Right forelimb (tissue), 1 donor: ENCODE results near the gene EID3.
"Not testable (repeated sequence)": the region's sequence is repeated elsewhere in the genome, so short reads cannot be mapped to it uniquely, and the experiment has no call there.

Experiments used
- DNase-seq: peaks from one replicate; pipeline ENCODE4 v3.0.0-alpha.2; 2018

EID3 gene

GRCh38 chr12:104313568-104314241 lies 10.2 kb downstream of the EID3 start:
- no peak for DNase-seq

DNA sequence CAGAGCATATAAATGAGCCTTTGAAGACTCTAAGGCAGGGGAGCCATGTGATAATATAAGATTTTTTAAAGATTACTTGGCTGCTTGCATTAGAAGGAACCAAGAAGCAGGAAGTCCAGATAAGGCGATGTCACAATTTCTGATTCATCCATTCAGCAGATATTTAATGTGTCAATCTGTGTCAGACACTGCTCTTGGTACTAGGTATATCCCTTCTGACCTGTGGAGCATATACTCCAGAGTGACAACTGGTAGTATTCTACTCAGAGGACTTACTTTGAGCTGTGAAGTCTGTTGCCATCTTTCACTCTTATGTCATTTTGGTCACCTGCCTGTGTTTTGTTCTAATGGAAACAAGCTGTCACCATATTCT lies 10.7 kb downstream of the EID3 start:
- no peak for DNase-seq

GRCh38 chr12:104315326-104316224 lies 12.0 kb downstream of the EID3 start:
- no peak for DNase-seq

- DNase-seq = no peak
Measured at GRCh38 chr12:104316936-104317335, 13.4 kb downstream of the EID3 start.

- DNase-seq = no peak
Measured at GRCh38 chr12:104317538-104318210, 14.1 kb downstream of the EID3 start.

- no peak for DNase-seq
Measured at GRCh38 chr12:104319028-104319427, 15.5 kb downstream of the EID3 start.

DNA sequence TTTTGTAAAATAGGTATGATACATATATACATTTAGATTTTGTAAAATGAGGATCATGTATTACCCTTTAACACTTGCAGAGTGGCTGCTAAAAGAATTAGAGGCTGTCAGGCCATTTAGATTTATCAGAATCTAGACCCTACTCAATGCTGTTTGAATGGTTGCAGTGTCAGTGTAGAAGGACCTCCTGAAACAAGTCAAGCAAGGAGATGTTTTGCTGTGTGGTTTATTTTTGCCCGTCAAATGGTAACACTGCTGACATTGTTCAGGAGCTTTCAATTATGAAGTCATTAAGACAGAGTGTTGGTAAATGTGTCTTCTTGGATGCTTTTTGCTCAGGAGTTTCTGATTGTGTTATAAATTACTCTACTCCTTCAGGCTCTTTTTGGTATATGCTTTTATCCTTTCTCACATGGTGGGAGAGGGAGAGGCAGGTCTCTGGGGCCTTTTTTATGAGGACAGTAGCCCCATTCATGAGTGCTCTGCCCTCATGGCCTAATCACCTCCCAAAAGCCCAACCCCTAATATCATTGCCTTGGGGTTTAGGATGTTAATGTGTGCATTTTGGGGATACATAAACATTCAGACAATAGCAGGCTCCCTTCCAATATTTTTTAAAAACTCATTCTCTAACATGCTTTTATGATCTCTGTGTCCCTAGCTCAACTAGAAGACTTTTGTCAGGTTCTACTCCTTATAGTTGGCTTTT lies 16.5 kb downstream of the EID3 start:
- DNase-seq = no peak

GRCh38 chr12:104320627-104321024 lies 17.1 kb downstream of the EID3 start:
- no peak for DNase-seq

- DNase-seq = no peak
Measured at GRCh38 chr12:104321949-104322348, 18.4 kb downstream of the EID3 start.

- DNase-seq = not testable (repeated sequence)
Measured at GRCh38 chr12:104322533-104322932, 19.0 kb downstream of the EID3 start.

DNA sequence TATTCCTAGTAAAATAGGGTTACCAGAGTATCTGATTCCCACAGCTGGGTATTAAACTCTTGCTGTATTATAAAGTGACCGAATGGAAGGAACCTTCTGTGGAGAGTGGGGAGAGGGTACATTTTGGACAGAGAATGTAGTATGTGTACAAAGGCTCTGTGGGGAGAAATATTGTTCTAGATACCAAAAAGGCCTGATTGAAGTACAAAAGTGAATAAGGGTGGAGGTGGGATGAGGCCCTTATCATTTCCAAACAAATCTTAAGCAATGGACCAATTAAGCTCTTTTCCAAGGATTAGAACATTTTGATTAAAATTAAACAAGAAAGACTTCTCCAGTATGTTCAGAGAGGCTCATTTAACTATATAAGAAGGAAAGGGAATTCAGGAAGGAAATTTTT lies 20.4 kb downstream of the EID3 start:
- no peak for DNase-seq

- DNase-seq = not testable (repeated sequence)
Measured at GRCh38 chr12:104328278-104328677, 24.7 kb downstream of the EID3 start.

- no peak for DNase-seq
Measured at GRCh38 chr12:104328790-104329189, 25.3 kb downstream of the EID3 start.

DNA sequence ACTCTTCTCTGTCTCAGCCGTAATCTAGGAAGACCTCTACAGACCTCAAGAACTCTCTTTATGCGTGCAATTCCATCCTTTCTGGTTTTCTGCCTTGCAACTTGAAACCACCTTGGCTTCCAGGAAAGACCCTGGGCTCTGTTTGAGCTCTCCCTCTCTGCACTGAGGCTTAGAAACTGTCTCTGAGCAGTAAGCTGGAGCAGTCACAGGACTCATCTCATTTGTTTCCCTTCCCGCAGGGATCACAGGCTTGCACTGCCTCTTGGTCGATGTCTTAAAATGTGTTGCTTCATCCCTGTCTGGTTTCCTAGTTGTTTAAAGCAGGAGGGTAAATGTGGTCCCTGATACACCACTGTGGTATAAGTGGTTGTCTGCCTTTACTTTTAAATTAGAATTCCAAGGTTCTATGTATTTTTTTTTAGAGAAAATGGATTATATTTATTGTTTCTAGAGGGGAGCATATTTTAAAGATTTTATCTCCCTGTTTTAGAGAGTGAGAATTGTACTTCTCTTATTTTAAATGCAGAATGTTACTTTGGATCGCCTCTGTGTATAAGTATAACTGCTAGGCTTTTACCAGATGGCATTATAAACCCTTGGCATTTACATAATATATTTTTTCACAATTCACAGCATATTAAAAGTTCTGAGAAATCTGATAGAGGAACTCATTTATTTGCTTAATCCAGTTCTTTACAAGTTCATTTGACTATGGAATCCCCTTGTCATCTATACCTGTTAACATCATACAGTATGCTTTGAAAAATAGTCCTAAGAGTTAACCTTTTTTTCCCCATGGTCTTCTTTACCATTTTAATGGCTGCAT lies 26.4 kb downstream of the EID3 start:
- DNase-seq = no peak

- no peak for DNase-seq
Measured at GRCh38 chr12:104331376-104331775, 27.8 kb downstream of the EID3 start.

DNA sequence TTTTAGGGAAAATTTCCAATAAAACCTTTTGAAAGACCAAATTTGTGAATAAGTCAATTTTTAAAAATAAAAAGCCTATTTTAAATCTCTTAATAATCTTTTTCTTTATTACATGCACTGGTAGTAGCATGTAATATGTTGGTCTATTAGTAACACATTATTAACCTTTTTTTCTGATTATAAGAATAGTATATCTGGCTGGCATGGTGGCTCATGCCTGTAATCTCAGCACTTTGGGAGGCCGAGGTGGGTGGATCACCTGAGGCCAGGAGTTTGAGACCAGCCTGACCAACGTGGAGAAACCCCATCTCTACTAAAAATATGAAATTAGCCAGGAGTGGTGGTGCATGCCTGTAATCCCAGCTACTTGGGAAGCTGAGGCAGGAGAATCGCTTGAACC lies 28.7 kb downstream of the EID3 start:
- not testable (repeated sequence) for DNase-seq

DNA sequence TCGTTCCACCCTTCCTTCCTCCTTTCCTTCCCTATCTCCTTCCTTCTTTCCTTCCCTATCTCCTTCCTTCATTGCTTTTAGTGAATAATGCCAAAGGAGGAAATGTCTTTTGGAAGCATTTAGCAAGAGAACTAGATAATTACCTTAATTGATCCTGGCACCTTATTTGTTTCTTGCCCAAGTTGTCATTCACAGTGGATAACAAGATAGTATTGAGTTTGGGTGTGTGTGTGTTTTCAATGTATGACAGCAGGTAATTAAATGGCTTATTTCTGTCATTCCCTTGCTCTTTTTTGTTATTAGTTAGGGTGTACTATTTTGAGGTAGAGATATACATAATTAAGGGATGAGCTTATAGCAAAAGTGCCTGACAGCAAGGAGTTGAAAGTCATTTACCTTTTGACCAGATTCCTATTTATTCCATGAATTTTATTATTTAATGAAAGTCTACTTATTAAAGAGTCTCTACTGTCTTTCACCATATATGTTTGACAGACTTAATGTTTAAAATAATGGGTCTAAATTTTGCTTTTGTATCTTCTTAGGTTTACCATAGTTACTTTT lies 30.2 kb downstream of the EID3 start:
- DNase-seq = no peak

DNA sequence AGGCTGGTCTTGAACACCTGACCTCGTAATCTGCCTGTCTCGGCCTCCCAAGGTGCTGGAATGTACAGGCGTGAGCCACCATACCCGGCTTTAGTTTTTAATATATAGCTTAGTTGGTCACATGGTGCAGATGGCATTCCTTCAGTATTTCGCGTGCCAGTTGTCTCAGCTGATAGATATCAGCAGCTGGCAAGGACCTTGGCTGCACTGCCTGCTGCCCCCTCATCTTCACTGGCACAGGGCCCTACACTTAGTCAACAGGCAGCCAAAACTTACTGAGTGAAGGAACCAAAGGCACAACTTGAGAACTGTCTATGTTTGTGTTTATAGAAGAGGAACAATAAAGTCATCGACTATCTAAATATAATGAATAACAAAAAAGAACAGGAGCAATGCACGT lies 31.0 kb downstream of the EID3 start:
- DNase-seq = no peak

DNA sequence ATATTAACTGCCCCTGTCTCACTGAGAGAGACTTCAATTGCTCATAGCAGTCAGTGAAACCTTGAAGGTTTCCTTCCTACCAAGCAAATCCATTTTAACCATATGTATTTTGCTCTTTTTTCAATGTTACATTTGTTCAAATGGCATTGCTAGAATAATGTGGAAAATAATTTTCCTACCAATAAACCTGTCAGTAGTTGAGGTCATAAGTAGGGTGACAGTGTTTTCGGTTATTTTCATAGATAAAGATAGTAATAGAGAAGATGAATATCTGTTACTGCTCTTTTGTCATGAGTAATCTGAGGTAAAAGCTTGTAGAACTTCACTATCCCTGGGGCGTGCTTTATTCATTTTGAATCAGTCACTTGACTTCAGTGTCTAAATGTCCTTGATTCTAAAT lies 32.6 kb downstream of the EID3 start:
- no peak for DNase-seq

- DNase-seq = no peak
Measured at GRCh38 chr12:104337030-104337558, 33.6 kb downstream of the EID3 start.

- no peak for DNase-seq
Measured at GRCh38 chr12:104339663-104340062, 36.1 kb downstream of the EID3 start.

GRCh38 chr12:104340177-104340576 lies 36.6 kb downstream of the EID3 start:
- no peak for DNase-seq
